Pulmonary artery endothelial cell (primary cell): ENCODE results near the gene ZCCHC2. TPM values are rescaled to one million over a fixed set of nuclear protein-coding genes. Genes with fewer than 3 reads are reported as not detected.

ENCODE experiments used
- DNase-seq: peaks from one replicate; pipeline ENCODE4 v3.0.0-alpha.2; 2011; ENCODE audit warnings: low read depth, low spot score
- total RNA-seq: library from RNA; depleted of rRNA; stranded (reverse); fragments of >200 nt; gene quantifications from 2 replicates; pipeline ENCODE4 v1.2.3, GENCODE V29; 2014

ZCCHC2 gene
- total RNA-seq, 1 donor from 2014 or later: 15.6 TPM

GRCh38 chr18:62537946-62538345 is 15.1 kb downstream of the ZCCHC2 start:
- no peak for DNase-seq

- DNase-seq: no peak
Observed at GRCh38 chr18:62538881-62539280, 16.1 kb downstream of the ZCCHC2 start.

- no peak for DNase-seq
Observed at GRCh38 chr18:62539284-62540165, 16.7 kb downstream of the ZCCHC2 start.

DNA sequence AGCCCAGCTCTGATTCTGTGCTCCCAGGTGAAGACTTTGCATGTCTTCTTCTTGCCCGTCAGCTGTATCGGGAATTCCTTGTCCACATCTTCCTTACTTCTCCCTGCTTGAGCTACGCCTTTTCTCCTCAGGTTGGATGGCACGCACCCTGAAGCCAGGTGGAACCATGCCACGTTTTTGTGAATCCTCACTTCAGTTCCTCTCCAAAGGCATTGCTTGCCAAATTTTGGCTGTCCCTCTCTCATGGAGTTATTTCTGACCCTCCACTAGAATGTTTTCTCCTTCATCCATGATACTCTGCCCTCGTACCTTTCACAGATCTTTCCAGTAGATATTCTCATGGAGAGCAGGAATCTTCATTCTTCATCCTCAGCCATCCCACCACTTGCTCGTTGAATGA is 20.2 kb downstream of the ZCCHC2 start:
- DNase-seq: no peak

DNA sequence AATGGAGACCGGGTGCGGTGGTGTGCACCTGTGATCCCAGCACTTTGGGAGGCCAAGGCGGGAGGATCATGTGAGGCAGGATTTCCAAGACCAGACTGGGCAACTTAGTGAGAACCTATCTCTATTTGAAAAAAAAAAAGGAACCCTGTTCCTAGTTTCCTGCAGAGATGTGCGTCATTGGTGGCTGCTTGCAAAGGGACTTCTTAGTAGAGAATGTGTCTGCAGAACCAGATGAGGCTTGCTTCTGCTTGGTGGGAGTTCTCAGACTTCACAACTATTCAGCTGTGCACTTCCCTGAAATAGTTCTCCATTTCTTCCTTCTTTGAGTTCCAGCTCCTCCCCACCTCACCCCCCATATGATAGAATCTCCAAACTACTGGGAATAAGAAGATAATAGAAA is 22.3 kb downstream of the ZCCHC2 start:
- no peak for DNase-seq

DNA sequence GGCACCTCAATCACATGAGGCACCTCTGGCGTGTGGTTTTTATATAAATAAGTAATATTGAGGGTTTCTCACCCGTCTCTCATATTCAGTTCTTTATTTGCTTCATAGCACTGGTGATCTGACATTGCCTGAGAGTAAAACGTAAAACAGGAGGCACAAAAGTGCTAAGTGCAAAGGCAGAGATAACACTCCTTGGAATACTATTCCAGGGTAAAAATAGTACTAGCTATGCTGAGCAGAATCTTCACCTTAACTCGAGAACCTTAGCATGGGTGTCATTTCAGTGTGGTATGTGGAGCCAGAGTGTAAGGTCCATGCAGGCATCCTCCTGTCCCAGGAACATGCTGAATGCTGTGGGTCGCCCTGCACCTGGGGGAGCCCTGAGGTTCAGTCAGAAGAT is 26.9 kb downstream of the ZCCHC2 start:
- no peak for DNase-seq

GRCh38 chr18:62550746-62551145 is 27.9 kb downstream of the ZCCHC2 start:
- no peak for DNase-seq

DNA sequence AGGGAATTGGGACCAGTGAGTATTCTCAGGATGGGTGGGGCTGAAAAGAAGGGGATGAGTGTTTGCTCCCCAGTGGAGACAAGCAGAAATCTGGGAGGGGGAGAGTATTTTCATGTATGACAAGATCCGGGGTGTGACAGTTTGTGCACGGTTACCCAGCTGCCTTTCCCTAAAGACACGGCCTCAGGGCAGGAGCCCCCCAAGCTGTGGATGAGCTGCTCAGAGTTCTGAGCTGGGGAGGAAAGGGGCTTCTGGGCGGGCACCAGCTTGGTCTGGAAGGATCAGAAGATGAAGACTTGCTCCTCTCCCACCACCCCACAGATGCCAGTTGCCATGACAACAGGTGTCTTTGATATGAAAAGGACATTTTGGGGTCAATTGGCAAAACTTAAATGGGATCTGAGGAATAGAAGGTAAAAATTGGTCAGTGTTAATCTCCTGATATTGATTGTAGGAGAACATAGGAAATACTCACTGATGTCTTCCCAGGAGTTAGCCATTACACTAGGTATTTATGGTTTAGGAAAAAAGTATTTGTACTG is 29.2 kb downstream of the ZCCHC2 start:
- no peak for DNase-seq

GRCh38 chr18:62554061-62554815 is 31.4 kb downstream of the ZCCHC2 start:
- DNase-seq: no peak

DNA sequence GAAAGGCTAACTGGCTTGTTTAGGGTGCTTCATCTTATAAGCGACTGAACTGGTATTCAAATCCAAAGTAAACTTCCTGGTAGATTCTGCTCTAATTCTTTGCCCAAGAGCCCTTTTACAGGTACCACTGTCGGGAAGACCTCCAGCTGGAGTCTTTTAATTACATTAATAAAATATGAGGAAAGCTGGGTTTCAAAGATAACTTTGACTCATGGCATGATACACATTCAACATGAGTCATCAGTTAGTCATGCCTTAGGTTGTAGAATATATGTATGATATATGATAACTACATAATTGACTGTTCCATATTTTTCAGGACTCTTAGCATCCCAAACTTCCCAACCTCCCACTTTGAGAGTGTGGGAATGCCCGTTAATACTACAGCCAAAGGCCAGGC is 32.3 kb downstream of the ZCCHC2 start:
- DNase-seq: no peak

DNA sequence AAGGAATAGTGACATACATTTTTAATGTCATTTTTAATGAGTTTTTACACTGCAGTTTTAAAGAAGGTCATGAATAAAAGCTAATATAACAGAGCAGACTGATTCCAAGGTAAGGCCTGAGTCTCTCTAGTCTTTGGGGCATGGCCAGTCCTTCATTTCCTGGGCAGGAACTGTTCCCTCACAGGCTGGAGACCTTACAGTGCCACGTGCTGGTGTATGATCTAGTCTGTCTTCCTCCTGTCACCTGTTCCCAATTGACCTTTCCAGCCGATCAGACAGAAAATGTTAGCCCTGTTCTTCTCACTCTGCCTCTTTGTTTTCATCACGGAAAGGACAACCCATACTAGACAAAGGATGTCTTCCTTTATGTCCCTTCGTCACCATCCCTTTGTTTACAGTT is 33.6 kb downstream of the ZCCHC2 start:
- no peak for DNase-seq

GRCh38 chr18:62558015-62558663 is 35.3 kb downstream of the ZCCHC2 start:
- DNase-seq: no peak

- DNase-seq: no peak
Observed at GRCh38 chr18:62564044-62564443, 41.2 kb downstream of the ZCCHC2 start.

DNA sequence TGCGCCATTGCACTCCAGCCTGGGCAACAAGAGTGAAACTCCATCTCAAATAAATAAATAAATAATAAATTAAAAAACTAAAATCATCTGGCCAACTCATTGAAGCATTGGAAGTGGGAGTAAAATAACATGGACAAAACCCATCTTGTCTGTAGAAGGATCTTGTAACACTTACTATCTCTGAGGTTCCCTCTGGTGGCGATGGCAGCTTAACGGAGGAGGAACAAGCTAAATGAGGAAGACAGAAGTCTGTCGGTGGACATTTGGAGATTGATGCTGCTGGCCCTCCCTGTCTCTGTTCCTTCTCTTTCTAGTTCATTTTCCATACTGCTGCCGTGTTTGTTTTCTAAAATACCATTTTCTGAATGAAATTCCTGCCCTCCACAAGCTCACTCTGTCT is 43.4 kb downstream of the ZCCHC2 start:
- no peak for DNase-seq

DNA sequence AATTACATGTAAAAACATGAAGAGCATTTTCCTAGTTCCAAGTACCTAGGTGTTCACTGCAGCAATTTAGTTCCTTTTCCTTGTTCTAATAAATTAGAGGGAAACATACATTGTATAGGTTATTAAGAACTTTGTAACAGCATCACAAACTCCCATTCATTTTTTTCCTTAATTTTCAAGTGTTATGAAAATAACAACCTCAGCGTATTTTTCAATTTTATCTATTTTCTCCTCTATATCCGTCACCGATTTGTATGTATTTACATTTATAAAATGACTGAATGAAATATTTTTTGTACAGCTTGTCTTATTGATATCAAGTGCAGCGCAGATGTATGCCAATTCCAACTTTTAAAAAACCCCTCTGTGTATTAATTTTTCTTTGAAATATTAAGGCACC is 44.0 kb downstream of the ZCCHC2 start:
- DNase-seq: no peak

DNA sequence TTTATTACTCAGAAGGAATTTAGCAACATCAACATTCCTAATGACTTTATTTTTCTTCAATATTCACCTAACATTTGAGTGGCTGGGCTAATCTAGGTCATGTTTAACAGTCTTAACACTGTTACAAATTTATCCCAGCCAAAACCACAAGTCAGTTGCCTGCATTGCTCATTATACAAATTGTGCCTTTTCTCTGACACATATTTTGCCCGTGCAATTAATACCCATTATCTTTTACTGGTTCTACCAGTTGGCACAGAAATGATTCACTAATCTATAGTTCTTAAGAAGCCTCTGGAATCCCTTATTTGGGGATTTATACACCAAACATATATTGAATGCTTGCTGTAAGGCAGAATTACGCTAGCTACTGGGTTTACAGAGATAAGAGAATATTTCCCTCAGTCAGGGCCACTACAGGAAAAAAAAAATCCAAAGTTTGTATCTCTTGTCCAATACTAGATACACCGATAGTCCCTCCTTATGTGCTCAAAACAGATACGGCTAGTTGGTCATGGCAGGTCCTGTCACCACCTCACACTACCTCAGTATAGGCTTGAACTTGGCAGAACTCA is 46.3 kb downstream of the ZCCHC2 start:
- no peak for DNase-seq

GRCh38 chr18:62571037-62571436 is 48.2 kb downstream of the ZCCHC2 start:
- DNase-seq: no peak

DNA sequence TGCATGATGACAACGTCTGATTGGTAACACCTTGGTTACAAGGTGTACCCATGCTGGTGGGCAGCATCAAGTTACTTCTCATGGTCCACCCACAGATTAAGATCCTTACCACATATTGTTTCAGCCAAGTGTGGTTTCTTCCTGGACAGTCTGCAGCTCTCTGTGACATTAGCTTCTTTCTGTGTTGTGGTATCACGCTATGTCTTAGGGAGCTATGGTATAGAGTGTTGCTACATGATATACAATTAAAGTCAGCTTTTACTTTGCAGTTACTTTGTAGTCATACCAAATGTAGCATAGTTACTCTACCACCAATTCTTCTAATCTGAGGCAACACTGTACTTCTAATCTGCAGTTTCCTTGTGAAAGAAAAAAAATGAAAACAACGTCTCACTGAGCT is 48.8 kb downstream of the ZCCHC2 start:
- DNase-seq: no peak

DNA sequence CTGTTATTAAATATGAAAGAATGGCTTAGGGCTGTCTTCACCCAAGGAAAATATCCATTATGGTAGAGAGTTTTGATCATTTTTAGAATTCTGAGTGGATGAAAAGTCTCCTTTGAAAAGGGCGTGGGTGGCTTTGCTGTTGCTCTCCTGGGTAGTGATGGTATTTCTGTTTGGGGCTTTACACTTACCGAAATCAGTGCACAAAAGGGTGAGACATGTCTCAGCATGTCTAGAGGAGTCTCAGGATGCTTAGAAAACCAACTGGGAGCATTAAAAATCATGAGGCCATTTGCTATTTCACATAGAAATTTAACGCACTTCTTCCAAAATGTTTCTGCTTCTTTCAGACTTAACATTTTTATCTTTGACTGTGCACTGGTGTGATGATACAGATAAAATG is 49.6 kb downstream of the ZCCHC2 start:
- no peak for DNase-seq

DNA sequence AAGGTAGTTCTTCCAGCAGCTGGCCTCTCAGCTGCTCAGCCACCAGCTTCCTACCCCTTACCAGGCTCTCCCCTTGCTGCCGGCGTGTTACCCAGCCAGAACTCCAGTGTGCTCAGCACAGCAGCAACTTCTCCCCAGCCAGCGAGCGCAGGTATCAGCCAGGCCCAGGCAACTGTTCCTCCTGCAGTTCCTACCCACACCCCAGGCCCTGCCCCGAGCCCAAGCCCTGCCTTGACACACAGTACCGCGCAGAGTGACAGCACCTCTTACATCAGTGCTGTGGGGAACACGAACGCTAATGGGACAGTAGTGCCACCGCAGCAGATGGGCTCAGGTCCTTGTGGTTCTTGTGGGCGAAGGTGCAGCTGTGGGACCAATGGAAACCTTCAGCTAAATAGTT is 52.0 kb downstream of the ZCCHC2 start:
- no peak for DNase-seq

DNA sequence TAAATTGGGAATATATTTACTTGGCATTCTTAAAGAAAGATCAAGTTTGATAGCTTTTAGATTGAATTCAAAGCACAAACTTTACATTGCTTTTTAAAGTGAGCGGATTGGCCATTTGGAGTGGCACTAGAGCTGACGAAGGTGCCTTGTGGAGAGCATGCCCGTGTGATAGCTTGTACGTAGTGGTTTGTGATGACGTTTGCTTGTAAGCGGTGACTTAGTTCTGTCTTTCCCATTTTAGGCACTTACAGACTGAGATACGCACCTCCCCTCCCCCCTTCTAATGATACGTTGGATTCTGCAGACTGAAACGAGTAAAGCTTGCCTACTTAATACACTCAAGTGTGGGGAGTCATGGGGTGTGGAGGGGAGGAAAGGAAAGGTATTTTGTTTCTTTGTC is 53.4 kb downstream of the ZCCHC2 start:
- DNase-seq: no peak
